IMR-90 (cell line): ENCODE results near the gene USP7. TPM values are rescaled to one million over a fixed set of nuclear protein-coding genes. Genes with fewer than 3 reads are reported as not detected.

ENCODE experiments used
- ATAC-seq: fragments of 200-7000 bp; cut with Tn5 transposase; 2 replicates; pipeline ENCODE4 v1.9.1; 2020; ENCODE audit warnings: low read depth, mild to moderate bottlenecking, moderate library complexity
- BruUV-seq: library from RNA; stranded (reverse); fragments of 400-500 nt; replicated peaks from 2 replicates; lab custom pipeline; 2021; lab: Mats Ljungman, UMichigan
- CTCF ChIA-PET: fragments of 300-600 bp; formaldehyde crosslinking; extraction: SDS; loops from one replicate; lab custom pipeline; 2021; ENCODE audit warnings: antibody characterized with exemption; lab: Yijun Ruan, JAX
- POLR2A ChIA-PET: fragments of 300-600 bp; sonication (Branson Sonifier 250); formaldehyde crosslinking; loops from one replicate; lab custom pipeline; 2022; ENCODE audit warnings: antibody characterized with exemption; ENCODE audit not compliant: unreplicated experiment; lab: Charles Lee
- DNase-seq: peaks from one replicate; pipeline ENCODE4 v3.0.0; 2013
- H2AFZ ChIP-seq: replicated peaks from 2 replicates; pipeline ENCODE3; 2013; ENCODE audit warnings: low read length, mild to moderate bottlenecking; ENCODE audit not compliant: poor library complexity
- H2AK5ac ChIP-seq: 2 replicates; pipeline ENCODE4 v1.6.1; 2013; ENCODE audit warnings: low read depth, low read length, inconsistent platforms
- H2AK9ac ChIP-seq: replicated peaks from 2 replicates; pipeline ENCODE3; 2013; ENCODE audit warnings: mild to moderate bottlenecking, low read depth, low read length, moderate library complexity; ENCODE audit not compliant: poor library complexity
- H2BK120ac ChIP-seq: 2 replicates; pipeline ENCODE4 v1.6.1; 2013; ENCODE audit warnings: low read depth, low read length, inconsistent platforms
- H2BK15ac ChIP-seq: 3 replicates; pipeline ENCODE4 v1.6.1; 2013; ENCODE audit warnings: low read depth, low read length, inconsistent platforms
- H2BK20ac ChIP-seq: 2 replicates; pipeline ENCODE4 v1.6.1; 2013; ENCODE audit warnings: low read depth, mild to moderate bottlenecking, inconsistent platforms, low read length, moderate library complexity
- H2BK5ac ChIP-seq: 2 replicates; pipeline ENCODE4 v1.6.1; 2013; ENCODE audit warnings: mild to moderate bottlenecking, low read depth, low read length, inconsistent platforms; ENCODE audit not compliant: poor library complexity, severe bottlenecking
- H3K14ac ChIP-seq: replicated peaks from 2 replicates; pipeline ENCODE4 v1.6.1; 2013; ENCODE audit warnings: low read depth, low read length, inconsistent platforms
- H3K18ac ChIP-seq: 2 replicates; pipeline ENCODE4 v1.6.1; 2013; ENCODE audit warnings: low read depth, low read length, control low read depth
- H3K23ac ChIP-seq: 2 replicates; pipeline ENCODE4 v1.6.1; 2013; ENCODE audit warnings: low read depth, low read length, inconsistent platforms
- H3K27ac ChIP-seq: 2 replicates; pipeline ENCODE4 v1.5.1; 2013; ENCODE audit warnings: mild to moderate bottlenecking, control low read depth, low read length; ENCODE audit not compliant: insufficient read depth
- H3K27me3 ChIP-seq: 2 replicates; pipeline ENCODE4 v1.6.1; 2013; ENCODE audit warnings: low read length; ENCODE audit not compliant: control insufficient read depth, insufficient read depth
- H3K36me3 ChIP-seq: 2 replicates; pipeline ENCODE4 v1.6.1; 2013; ENCODE audit warnings: low read length, mixed read lengths; ENCODE audit not compliant: control insufficient read depth, insufficient read depth
- H3K4ac ChIP-seq: 2 replicates; pipeline ENCODE4 v1.6.1; 2013; ENCODE audit warnings: low read depth, low read length, inconsistent platforms
- H3K4me1 ChIP-seq: 2 replicates; pipeline ENCODE4 v1.6.1; 2013; ENCODE audit warnings: low read length, mixed read lengths; ENCODE audit not compliant: control insufficient read depth, insufficient read depth
- H3K4me2 ChIP-seq: 2 replicates; pipeline ENCODE4 v1.6.1; 2013; ENCODE audit warnings: low read depth, mild to moderate bottlenecking, control low read depth, low read length, moderate library complexity
- H3K4me3 ChIP-seq: 2 replicates; pipeline ENCODE4 v1.5.1; 2013; ENCODE audit warnings: low read depth, mild to moderate bottlenecking, control low read depth, low read length, moderate library complexity; ENCODE audit not compliant: insufficient read depth
- H3K56ac ChIP-seq: 2 replicates; pipeline ENCODE4 v1.6.1; 2013; ENCODE audit warnings: low read length, inconsistent platforms; ENCODE audit not compliant: insufficient read depth; ENCODE audit errors: extremely low read depth
- H3K79me1 ChIP-seq, 2 experiments: 2 replicates each; pipeline ENCODE4 v1.6.1; 2013; ENCODE audit warnings: low read length in 2 of 2, inconsistent platforms in 1 of 2, low read depth in 1 of 2
- H3K9ac ChIP-seq: 2 replicates; pipeline ENCODE4 v1.6.1; 2013; ENCODE audit warnings: low read depth, low read length, control low read depth
- H3K9me1 ChIP-seq: 2 replicates; pipeline ENCODE4 v1.6.1; 2013; ENCODE audit warnings: low read length, inconsistent platforms; ENCODE audit not compliant: insufficient read depth
- H3K9me3 ChIP-seq: 2 replicates; pipeline ENCODE4 v1.6.1; 2013; ENCODE audit warnings: low read length; ENCODE audit not compliant: control insufficient read depth, insufficient read depth
- H4K20me1 ChIP-seq: 2 replicates; pipeline ENCODE4 v1.6.1; 2013; ENCODE audit warnings: low read length, inconsistent platforms; ENCODE audit not compliant: insufficient read depth
- H4K5ac ChIP-seq: 2 replicates; pipeline ENCODE4 v1.6.1; 2013; ENCODE audit warnings: mild to moderate bottlenecking, low read depth, low read length, control low read depth
- H4K8ac ChIP-seq, 2 experiments: 2 replicates each; pipeline ENCODE4 v1.6.1; 2013; ENCODE audit warnings: low read depth in 2 of 2, low read length in 2 of 2, control low read depth in 1 of 2, inconsistent platforms in 1 of 2
- H4K91ac ChIP-seq: 2 replicates; pipeline ENCODE4 v1.6.1; 2013; ENCODE audit warnings: low read depth, low read length, inconsistent platforms; ENCODE audit not compliant: insufficient read depth
- BHLHE40 ChIP-seq: fragments of 150-350 bp; IDR thresholded peaks from 2 replicates; pipeline ENCODE4 v1.6.1; 2016; ENCODE audit warnings: mild to moderate bottlenecking, low read depth, low read length
- CEBPB ChIP-seq: IDR thresholded peaks from 2 replicates; pipeline ENCODE4 v1.6.1; 2012; ENCODE audit warnings: low read depth, low read length, improper control_type of control experiment
- CHD1 ChIP-seq: IDR thresholded peaks from 2 replicates; pipeline ENCODE4 v1.6.1; 2012; ENCODE audit warnings: low read depth, low read length, improper control_type of control experiment
- CTCF ChIP-seq: conservative IDR thresholded peaks from 2 replicates; pipeline ENCODE4 v1.5.1; 2012; ENCODE audit warnings: mild to moderate bottlenecking, low read depth, low read length, improper control_type of control experiment
- FOS ChIP-seq: fragments of 150-350 bp; IDR thresholded peaks from 2 replicates; pipeline ENCODE4 v1.6.1; 2016; ENCODE audit warnings: low read depth, low read length
- MAFK ChIP-seq: IDR thresholded peaks from 2 replicates; pipeline ENCODE4 v1.6.1; 2012; ENCODE audit warnings: low read depth, low read length, improper control_type of control experiment
- MAZ ChIP-seq: IDR thresholded peaks from 2 replicates; pipeline ENCODE4 v1.6.1; 2012; ENCODE audit warnings: low read depth, mild to moderate bottlenecking, low read length, improper control_type of control experiment, moderate library complexity, borderline replicate concordance
- MXI1 ChIP-seq: IDR thresholded peaks from 2 replicates; pipeline ENCODE4 v1.6.1; 2012; ENCODE audit warnings: low read depth, mild to moderate bottlenecking, low read length, moderate library complexity, borderline replicate concordance
- NFE2L2 ChIP-seq: fragments of 150-350 bp; IDR thresholded peaks from 2 replicates; pipeline ENCODE4 v1.6.1; 2016; ENCODE audit warnings: low read depth, mild to moderate bottlenecking, low read length
- POLR2A ChIP-seq: IDR thresholded peaks from 2 replicates; pipeline ENCODE4 v1.6.1; 2012; ENCODE audit warnings: mild to moderate bottlenecking, low read depth, low read length
- RCOR1 ChIP-seq: IDR thresholded peaks from 2 replicates; pipeline ENCODE4 v1.6.1; 2012; ENCODE audit warnings: mild to moderate bottlenecking, low read length, improper control_type of control experiment; ENCODE audit not compliant: insufficient replicate concordance
- RFX5 ChIP-seq: IDR thresholded peaks from 2 replicates; pipeline ENCODE4 v1.8.0; 2012; ENCODE audit warnings: low read depth, mild to moderate bottlenecking, low read length, moderate library complexity
- SMC3 ChIP-seq: fragments of 150-350 bp; IDR thresholded peaks from 2 replicates; pipeline ENCODE4 v1.6.1; 2016; ENCODE audit warnings: low read depth, mild to moderate bottlenecking, antibody characterized with exemption, low read length, moderate library complexity
- WGBS, 2 experiments: methylation state at CpG; one replicate each; pipeline versions ENCODE4 v1.1.5 to v1.1.7; 2013; ENCODE audit warnings: missing lambda C conversion rate in 2 of 2; ENCODE audit not compliant: insufficient read length in 1 of 2; ENCODE audit errors: extremely low coverage in 2 of 2; 5-methylcytosine and 5-hydroxymethylcytosine counted together
- dilution Hi-C: fragments of 300-500 bp; cut with HindIII; formaldehyde crosslinking; loops from one replicate; pipeline ENCODE4 v1.14.3; 2018; ENCODE audit warnings: low sequenced_read_pairs; ENCODE audit not compliant: unreplicated experiment
- in situ Hi-C: fragments of 300-500 bp; cut with MboI; formaldehyde crosslinking; loops from 3 replicates; pipeline ENCODE4 v1.14.3; 2019; ENCODE audit warnings: low sequenced_read_pairs, inconsistent platforms, mixed read lengths
- intact Hi-C: fragments of 100-400 bp; cut with micrococcal nuclease; formaldehyde crosslinking; loops from 2 replicates; pipeline ENCODE4 v1.10.0; 2022
- polyA plus RNA-seq, 3 experiments: library from polyadenylated mRNA; depleted of rRNA; stranded (reverse); fragments of >200 nt; gene quantifications; 2 replicates each; pipeline ENCODE4 v1.2.3, GENCODE V29; 2012; ENCODE audit warnings: low replicate concordance in 1 of 3
- total RNA-seq: library from RNA; depleted of rRNA; stranded (reverse); fragments of >200 nt; gene quantifications from 2 replicates; pipeline ENCODE4 v1.2.3, GENCODE V29; 2012
- TF ChIP-seq, protein P1 (sequence below): fragments of 150-350 bp; IDR thresholded peaks from 2 replicates; pipeline ENCODE4 v1.6.1; 2016; ENCODE audit warnings: low read depth, mild to moderate bottlenecking, low read length, moderate library complexity, borderline replicate concordance
- TF ChIP-seq, protein P2 (sequence below): fragments of 150-350 bp; IDR thresholded peaks from 2 replicates; pipeline ENCODE4 v1.6.1; 2017; ENCODE audit warnings: mild to moderate bottlenecking, antibody characterized with exemption, low read length, low read depth

The USP7 gene
- total and polyA plus RNA-seq, 2 of the 4 experiments (the other 2 are of a cell fraction): 17.8 to 28.3 TPM

DNA sequence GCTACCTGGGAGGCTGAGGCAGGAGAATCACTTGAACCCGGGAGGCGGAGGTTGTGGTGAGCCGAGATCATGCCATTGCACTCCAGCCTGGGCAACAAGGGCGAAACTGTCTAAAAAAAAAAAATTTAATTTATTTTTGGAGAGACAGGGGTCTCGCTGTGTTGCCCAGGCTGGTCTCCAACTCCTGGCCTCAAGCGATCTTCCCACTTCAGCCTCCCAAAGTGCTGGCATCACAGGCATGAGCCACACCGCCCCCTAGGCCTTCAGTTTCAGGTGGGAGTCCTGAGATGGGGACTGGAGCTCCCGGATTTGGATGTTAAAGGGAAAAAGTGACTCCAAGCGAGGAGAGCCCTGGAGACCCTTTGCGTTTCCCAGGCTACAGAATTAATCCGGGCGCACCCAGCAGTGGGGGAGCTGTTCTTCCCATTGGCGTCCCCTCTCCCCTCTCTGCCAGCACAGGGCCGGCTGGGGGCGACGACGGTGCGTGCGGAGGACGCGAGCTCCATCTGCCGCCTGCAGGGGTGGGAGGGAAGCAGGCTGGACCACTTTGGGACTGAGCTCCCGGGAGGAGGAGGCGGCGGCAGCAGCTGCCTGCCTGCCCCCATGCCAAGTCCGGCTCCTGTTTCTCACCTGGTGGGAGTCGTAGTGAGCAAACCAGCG, 49.3 kb upstream of the USP7 start:
- Histone ChIP-seq H2BK15ac (no peak overlapping the region), H3K9me1 (no peaks in the 10 kb centered on the region), H2AK9ac (peak overlapping the region; percentile 32), H4K5ac (no peak overlapping the region), H4K91ac (no peak overlapping the region), H3K9me3 (peaks cover 8% of the 10 kb centered on the region), H3K4me1 (peaks cover 2% of the 10 kb centered on the region; the same call in 1 of the 2 replicates), H3K4ac (no peak overlapping the region), H2AFZ (peak overlapping the region; percentile 76), H3K4me3 (no peak overlapping the region), H2BK5ac (no peak overlapping the region), H3K56ac (no peak overlapping the region), H2AK5ac (no peak overlapping the region), H3K9ac (no peak overlapping the region), H3K27ac (no peak overlapping the region), H3K27me3 (0 out of 2 replicates have a peak, but pooled peaks cover 1% of the 10 kb centered on the region), H4K20me1 (no peaks in the 10 kb centered on the region), H3K79me1 (peaks cover 0 to 5% of the 10 kb centered on the region in 2 experiments; a peak in 1 of 4 replicates), H4K8ac (no peak overlapping the region), H3K18ac (no peak overlapping the region), H3K36me3 (no peaks in the 10 kb centered on the region), H3K14ac (no peak overlapping the region), H2BK120ac (no peak overlapping the region), H3K4me2 (peak overlapping the region; percentile 25; the same call in 1 of the 2 replicates), H2BK20ac (no peak overlapping the region), H3K23ac (no peak overlapping the region)
- DNase-seq (no peak), ATAC-seq (peak; percentile 52)
- ChIA-PET CTCF (interaction anchor here (0.6 to 0.8 kb wide), 2 partner anchors 86 to 488 kb away, joined by 4 to 6 read pairs; no protein-coding TSS in a partner anchor), POLR2A (no interaction called here)
- WGBS, 2 experiments: no CpG with 5 or more reads among the region's 28 CpGs
- BruUV-seq: no TSS peak
- in situ Hi-C loops (loop anchor here (25.0 kb wide), 2 partner anchors 351 to 1499 kb away; partner anchors contain the start of gene ABAT), intact Hi-C loops (no loop called here), dilution Hi-C loops (no loop called here)
- no peak for TF ChIP-seq FOS
- TF ChIP-seq SMC3: no peak
- TF ChIP-seq, protein P1, sequence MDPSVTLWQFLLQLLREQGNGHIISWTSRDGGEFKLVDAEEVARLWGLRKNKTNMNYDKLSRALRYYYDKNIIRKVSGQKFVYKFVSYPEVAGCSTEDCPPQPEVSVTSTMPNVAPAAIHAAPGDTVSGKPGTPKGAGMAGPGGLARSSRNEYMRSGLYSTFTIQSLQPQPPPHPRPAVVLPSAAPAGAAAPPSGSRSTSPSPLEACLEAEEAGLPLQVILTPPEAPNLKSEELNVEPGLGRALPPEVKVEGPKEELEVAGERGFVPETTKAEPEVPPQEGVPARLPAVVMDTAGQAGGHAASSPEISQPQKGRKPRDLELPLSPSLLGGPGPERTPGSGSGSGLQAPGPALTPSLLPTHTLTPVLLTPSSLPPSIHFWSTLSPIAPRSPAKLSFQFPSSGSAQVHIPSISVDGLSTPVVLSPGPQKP: no peak
- no peak for TF ChIP-seq CHD1
- TF ChIP-seq CTCF: 0 out of 2 replicates have a peak, but pooled peaks have one; percentile 24
- TF ChIP-seq, protein P2, sequence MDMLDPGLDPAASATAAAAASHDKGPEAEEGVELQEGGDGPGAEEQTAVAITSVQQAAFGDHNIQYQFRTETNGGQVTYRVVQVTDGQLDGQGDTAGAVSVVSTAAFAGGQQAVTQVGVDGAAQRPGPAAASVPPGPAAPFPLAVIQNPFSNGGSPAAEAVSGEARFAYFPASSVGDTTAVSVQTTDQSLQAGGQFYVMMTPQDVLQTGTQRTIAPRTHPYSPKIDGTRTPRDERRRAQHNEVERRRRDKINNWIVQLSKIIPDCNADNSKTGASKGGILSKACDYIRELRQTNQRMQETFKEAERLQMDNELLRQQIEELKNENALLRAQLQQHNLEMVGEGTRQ: no peak
- TF ChIP-seq MXI1: no peak
- TF ChIP-seq RCOR1: no peak
- no peak for TF ChIP-seq POLR2A
- TF ChIP-seq BHLHE40: no peak
- TF ChIP-seq MAFK: no peak
- TF ChIP-seq NFE2L2: no peak
- TF ChIP-seq RFX5: no peak
- TF ChIP-seq CEBPB: no peak
- TF ChIP-seq MAZ: no peak
